Hindlimb muscle (tissue), 1 donor: ENCODE data around the gene WNT9A. TPM values are rescaled to one million over a fixed set of nuclear protein-coding genes. Genes with fewer than 3 reads are reported as not detected.

Source experiments
- DNase-seq: peaks from one replicate; pipeline ENCODE4 v3.0.0-alpha.2; 2013
- polyA plus RNA-seq: library from polyadenylated mRNA; unstranded; fragments of 120-200 nt; gene quantifications from one replicate; pipeline ENCODE4 v1.2.1, GENCODE V29; 2013; ENCODE audit not compliant: insufficient read length

Gene WNT9A
- polyA plus RNA-seq, 1 donor = 11.3 TPM

GRCh38 chr1:227954163-227954850 lies 6.6 kb upstream of the WNT9A start:
- no peak for DNase-seq

GRCh38 chr1:227953022-227953412 lies 5.3 kb upstream of the WNT9A start:
- DNase-seq = no peak

GRCh38 chr1:227952374-227953021 lies 4.8 kb upstream of the WNT9A start:
- no peak for DNase-seq

- no peak for DNase-seq
Measured at GRCh38 chr1:227951624-227952373, 4.1 kb upstream of the WNT9A start.

GRCh38 chr1:227950735-227951346 lies 3.1 kb upstream of the WNT9A start:
- no peak for DNase-seq

GRCh38 chr1:227949954-227950734 lies 2.4 kb upstream of the WNT9A start:
- no peak for DNase-seq

- DNase-seq = no peak
Measured at GRCh38 chr1:227949341-227949921, 1.7 kb upstream of the WNT9A start.

GRCh38 chr1:227948493-227949260 lies 945 bp upstream of the WNT9A start:
- DNase-seq = peak; percentile 38

- peak; percentile 58 for DNase-seq
Measured at GRCh38 chr1:227947386-227947675, 401 bp downstream of the WNT9A start.

- peak; percentile 82 for DNase-seq
Measured at GRCh38 chr1:227946624-227947385, 927 bp downstream of the WNT9A start.

GRCh38 chr1:227945891-227946623 lies 1.7 kb downstream of the WNT9A start:
- peak; percentile 45 for DNase-seq

- no peak for DNase-seq
Measured at GRCh38 chr1:227944931-227945890, 2.5 kb downstream of the WNT9A start.

- DNase-seq = no peak
Measured at GRCh38 chr1:227944090-227944930, 3.4 kb downstream of the WNT9A start.

GRCh38 chr1:227943381-227944089 lies 4.2 kb downstream of the WNT9A start:
- no peak for DNase-seq

- DNase-seq = no peak
Measured at GRCh38 chr1:227942716-227943261, 4.9 kb downstream of the WNT9A start.

- DNase-seq = no peak
Measured at GRCh38 chr1:227942021-227942715, 5.6 kb downstream of the WNT9A start.
